GM21529 (cell line): ENCODE results near the gene TMEM185B.

ENCODE experiments used
- ATAC-seq: cut with Tn5 transposase; IDR thresholded peaks from one replicate; pipeline ENCODE4 v1.9.1; 2021; ENCODE audit not compliant: unreplicated experiment

Gene TMEM185B

DNA sequence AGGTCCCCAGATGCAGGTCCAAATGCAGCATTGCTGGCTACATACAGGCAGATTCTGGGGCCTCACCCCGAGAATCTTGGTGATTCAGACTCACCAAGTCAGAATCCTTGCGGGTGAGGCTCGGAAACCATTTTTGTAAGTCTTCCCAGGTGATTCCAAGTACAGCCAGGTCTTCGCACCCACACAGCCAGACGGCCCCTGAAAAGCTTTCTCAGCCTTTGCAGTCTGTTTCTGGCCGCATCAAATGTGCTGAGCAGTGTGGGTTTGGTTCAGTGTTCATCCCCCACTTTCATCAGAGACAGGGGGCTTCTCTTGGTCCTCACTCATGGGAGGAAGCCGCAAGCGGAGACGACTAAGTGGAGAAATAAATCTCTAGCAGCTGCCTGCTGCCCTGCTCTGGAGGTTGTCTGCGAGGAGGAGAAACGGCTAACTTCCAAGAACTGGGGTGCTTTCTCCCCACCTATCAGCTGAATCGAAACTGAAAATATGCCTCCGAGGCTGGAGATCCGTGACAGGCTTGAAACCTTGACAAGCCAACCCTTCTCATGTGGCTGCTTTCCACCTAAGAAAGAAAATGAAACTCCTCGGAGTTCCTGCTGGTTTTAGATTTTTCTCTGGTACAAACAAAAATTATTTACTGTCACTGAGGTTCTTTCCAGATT lies 8.9 kb upstream of the TMEM185B start:
- peak; percentile 87 for ATAC-seq

- ATAC-seq = peak; percentile 15
Observed at GRCh38 chr2:120231564-120231973, 8.4 kb upstream of the TMEM185B start.

GRCh38 chr2:120230515-120231471 lies 7.6 kb upstream of the TMEM185B start:
- ATAC-seq = peak; percentile 25

- ATAC-seq = no peak
Observed at GRCh38 chr2:120229341-120229740, 6.1 kb upstream of the TMEM185B start.

GRCh38 chr2:120228503-120228902 lies 5.3 kb upstream of the TMEM185B start:
- ATAC-seq = no peak

DNA sequence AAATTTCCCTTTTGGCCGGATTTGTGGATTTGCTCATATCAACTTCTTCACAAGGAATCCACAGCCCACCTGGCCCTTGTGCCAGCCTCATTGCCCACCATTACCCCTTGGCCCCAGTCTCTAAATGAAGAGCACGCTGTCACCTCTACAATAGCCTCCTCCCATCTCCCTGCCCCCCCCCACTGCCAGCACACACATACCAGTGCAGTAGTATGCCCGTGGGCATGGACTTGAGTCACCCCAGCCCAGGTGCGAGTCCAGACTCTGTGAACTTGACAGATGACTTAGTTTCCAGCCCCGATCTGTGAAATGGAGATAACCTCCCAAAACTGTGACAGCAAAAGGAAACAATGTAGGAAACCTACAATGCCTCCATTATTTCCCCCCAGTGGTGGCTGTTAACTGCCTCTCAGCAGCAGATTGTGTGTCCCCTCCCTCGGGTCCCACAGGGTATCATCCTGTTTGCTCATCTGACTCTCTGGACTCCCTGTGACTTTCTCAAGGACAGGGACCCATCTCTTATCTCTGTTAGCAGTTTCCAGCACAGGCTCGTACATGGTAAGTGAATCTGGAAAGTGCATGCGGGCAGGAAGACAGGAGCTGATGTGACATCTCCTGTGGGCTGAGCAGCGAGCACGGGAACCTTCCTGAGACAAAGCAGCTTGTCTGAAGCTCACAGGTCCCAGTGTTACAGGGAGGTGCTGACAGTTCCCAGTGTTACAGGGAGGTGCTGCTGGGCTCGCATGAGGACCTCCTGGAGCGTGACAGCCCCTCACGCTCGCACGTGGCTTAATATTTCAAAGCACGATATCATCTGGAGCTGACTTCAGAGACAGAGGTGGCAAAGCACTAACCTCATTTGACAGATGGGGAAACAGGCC lies 4.2 kb upstream of the TMEM185B start:
- no peak for ATAC-seq

DNA sequence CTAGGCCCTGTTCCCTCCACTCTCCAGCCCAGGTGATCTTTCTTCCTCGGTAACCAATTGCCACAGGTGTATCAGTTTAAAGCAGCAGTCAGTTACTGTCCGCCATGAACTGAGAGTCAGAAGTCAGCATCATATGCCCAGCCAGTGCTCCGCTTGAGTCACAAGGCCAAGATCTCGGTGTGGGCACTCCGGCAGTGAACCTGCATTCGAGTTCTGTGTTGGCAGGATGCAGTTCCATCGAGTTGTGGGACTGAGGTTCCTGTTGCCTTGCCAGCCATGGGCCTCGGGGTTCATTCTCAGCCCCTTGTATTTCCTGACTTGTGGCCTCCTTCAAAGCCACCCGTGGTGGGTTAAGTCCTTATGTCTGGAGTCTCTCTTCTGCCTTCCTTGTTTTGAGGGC lies 3.1 kb upstream of the TMEM185B start:
- ATAC-seq = no peak

DNA sequence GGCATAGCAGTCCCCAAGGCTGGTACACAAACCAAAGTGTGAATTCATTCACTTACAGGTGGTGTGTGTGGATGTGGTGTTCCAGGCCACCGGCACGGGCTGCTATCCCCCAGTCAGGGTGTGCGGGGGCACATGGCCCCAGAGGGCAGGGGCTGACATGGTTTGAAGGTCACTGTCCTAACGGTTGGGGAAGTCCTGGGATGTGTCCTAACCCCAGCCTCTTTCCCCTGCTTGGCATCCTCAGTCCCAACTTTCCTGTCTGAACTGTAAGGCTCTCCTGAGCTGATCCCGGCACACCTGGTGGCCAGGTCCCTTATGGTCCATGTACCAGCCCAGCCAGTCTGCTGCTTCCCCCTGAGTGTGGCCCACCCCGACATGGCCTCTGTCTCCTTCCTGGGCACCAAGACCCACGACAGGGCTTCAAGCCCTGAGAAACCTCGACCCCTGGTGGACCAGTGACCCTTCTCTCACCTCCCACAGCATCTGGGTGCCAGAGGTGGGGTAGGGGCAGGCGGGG lies 2.4 kb upstream of the TMEM185B start:
- ATAC-seq = no peak

DNA sequence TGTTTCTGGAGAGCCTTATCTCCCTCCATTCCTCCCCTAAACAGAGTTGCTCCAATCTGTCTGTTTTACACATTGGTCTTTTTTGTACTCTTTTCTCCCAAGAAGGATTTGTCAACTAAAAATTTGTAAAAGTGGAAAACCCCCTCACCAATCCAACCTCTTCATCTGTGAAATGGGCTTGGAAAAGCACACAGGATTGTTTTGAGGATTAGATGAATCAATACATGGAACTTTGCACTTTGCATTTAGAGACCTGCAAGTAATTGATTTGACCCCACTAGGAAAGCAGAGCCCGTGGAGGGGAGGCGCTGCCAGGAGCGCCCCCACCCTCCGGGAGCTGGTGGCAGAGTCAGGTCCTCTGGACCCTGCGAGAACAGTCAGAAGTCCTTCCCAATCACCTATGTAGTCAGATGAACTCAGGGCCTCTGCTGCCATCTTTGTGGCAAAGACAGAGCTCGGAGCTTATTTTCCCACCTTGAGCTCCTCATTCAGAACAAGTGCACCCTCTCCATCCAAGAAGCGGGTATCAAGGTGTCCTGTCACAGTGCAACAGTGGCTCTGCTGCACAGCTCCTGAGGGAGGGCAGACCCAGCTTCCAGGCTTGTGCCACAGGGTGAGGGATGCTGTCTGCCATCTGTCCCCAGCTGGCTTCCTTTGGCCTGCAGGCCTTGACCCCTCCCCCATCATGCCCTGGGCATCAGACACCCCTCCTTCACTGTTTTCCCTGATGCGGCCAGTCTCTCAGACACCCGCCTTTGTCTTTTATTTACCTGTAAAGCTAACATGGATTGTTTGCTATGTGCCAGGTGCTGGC lies 1.7 kb upstream of the TMEM185B start:
- no peak for ATAC-seq

GRCh38 chr2:120224256-120224655 lies 1.1 kb upstream of the TMEM185B start:
- ATAC-seq = no peak

- no peak for ATAC-seq
Observed at GRCh38 chr2:120222186-120223033, 790 bp downstream of the TMEM185B start.

- ATAC-seq = no peak
Observed at GRCh38 chr2:120221616-120222015, 1.6 kb downstream of the TMEM185B start.

GRCh38 chr2:120220756-120221155 lies 2.4 kb downstream of the TMEM185B start:
- no peak for ATAC-seq

GRCh38 chr2:120219766-120220165 lies 3.4 kb downstream of the TMEM185B start:
- no peak for ATAC-seq

GRCh38 chr2:120219291-120219690 lies 3.9 kb downstream of the TMEM185B start:
- ATAC-seq = no peak

DNA sequence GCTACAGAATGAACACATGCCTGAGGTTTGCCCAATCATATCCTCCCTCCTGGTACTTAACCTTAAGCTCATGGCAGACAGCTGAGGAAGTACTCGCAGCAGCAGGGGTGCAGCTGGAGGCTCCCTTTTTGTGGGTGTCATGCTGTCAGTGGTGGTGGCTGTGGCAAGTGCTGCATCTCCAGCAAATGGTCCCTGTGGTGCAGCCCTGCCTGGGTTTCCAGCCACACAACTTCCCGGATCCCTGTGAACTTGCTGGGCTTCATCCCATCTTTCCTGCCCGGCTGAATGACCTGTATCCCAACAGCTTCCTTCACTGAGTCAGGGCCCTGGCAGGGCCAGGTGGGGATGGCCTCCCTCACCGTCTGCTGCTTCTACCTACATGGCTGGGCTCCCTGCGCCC lies 5.0 kb downstream of the TMEM185B start:
- ATAC-seq = no peak

- ATAC-seq = no peak
Observed at GRCh38 chr2:120210270-120210693, 12.9 kb downstream of the TMEM185B start.

GRCh38 chr2:120209427-120210269 lies 13.6 kb downstream of the TMEM185B start:
- no peak for ATAC-seq
